HG02642 (cell line): ENCODE results near the gene TIGD7.

Experiments used
- ATAC-seq: cut with Tn5 transposase; IDR thresholded peaks from one replicate; pipeline ENCODE4 v1.9.1; 2021; ENCODE audit warnings: mild to moderate bottlenecking; ENCODE audit not compliant: unreplicated experiment, poor library complexity

The TIGD7 gene, protein sequence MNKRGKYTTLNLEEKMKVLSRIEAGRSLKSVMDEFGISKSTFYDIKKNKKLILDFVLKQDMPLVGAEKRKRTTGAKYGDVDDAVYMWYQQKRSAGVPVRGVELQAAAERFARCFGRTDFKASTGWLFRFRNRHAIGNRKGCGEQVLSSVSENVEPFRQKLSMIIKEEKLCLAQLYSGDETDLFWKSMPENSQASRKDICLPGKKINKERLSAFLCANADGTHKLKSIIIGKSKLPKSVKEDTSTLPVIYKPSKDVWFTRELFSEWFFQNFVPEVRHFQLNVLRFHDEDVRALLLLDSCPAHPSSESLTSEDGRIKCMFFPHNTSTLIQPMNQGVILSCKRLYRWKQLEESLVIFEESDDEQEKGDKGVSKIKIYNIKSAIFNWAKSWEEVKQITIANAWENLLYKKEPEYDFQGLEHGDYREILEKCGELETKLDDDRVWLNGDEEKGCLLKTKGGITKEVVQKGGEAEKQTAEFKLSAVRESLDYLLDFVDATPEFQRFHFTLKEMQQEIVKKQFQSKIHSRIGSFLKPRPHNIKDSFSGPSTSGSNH

DNA sequence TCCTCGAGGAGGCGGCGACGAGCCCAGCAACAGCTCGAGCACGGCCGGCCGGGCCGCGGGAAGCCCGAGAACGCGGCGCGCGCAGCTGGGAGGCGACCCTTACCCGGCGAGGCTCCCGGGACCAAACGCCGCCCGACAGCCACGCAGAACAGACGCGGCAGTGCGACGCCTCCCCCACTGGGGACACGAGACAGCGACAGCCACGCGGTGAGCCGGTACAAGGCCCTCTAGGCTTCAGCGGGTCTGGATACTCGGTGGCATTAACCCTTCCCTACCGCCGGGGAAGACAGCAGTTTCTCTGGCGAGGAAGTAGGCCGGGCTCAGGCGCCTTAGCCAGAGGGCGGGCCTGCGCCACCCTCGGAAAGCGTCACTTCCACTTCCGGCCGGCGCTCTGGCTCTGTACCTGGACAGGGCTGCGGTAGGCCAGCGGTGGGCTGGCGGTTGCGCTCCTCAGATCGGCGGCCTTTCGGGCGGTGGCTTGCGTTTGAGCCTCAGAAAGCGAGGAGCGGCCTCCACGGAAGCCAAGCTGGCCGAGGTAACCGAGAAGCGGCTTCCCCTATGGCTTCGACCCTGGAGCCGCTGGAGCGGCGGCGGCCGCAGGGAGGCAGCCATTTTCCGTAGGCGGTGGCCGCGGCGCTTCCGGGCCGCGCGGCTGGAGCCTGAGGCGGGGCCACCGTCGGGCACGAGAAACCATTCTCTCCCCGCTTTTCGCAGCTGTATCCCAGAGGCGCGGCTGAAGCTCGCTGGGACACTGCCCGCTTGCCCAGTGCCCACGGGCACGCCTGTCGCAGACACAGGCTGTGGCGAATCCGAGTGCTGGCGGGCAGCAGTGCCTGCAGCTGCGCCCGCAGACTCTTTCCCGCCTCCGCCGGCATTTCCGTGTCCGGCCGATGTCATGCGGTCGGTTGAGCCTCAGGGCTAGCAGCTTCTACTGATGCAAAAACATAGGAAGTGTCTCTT is at the start of gene TIGD7, which contains the start of gene ZNF75A:
TIGD7 (minus strand) TSS at position 322 of the 960 bp plus-strand sequence. CDS start 4,816 bp downstream, outside the sequence.
ZNF75A (plus strand) TSS at position 389 of the 960 bp plus-strand sequence. CDS start 2,932 bp downstream, outside the sequence.
- peak; percentile 96 for ATAC-seq

DNA sequence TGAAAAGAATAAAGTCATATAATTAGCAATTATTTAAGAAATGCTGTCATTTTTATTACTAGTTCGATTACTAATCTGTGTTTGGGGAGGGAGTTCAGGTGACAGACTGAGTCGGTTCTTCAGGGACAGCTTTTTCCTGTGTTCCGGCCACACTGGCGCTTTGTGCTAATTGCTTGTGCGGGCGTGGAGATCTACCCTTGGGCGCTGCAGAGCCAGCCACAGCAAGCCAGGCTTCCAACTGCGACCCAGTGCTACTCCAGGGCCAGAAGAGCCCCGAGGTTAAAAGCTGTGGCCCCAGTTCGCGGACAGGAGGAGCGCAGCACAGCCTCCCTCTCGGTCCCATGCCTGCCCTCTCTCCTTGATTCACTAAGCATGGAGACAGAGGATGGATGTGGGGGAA is 43.9 kb upstream of the TIGD7 start:
- no peak for ATAC-seq

DNA sequence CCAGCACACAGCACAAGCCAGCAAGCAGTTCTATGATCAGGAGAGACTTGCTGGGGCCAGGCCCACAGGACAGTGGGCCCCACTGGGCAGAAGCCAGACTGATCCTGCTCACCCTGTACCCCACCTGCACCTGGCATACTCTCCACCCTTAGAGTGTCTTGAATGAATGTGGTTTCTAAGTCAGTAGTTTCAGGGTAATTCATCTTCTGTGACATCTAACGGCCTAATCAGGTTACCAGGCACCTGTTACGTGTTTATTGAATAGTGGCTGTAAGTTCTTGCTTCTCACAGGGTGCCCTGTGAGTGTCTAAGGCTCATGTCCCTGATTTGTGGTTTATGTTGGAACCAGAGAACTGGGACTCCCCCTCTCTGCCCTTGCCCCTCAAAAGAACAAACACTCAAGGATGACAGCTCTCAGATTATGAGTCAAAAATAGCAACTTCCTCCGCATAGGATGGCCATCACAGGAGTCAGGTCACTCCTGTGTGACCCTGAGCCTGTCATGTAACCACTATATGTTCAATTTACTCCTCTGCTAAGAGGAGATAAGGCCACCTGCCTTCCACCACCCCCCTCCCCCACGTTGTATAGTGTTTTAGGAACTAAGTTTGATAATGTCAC is 43.4 kb upstream of the TIGD7 start:
- no peak for ATAC-seq

DNA sequence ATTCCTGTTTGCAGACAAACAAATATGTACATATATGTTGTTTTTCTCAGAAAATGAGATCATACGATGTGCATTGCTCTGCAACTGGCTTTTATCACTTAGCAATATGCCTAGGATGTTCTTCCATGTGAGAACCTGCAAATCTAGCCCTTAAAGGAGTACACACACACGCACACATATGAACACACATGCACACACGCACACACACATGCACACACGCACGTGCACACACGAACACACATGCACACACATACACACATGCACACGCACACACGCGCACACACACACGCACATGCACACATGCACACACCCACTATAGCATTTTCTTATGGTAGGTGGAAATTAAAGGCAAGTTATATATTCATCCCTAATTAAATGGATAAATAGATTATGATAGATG is 42.4 kb upstream of the TIGD7 start:
- ATAC-seq, result no peak

DNA sequence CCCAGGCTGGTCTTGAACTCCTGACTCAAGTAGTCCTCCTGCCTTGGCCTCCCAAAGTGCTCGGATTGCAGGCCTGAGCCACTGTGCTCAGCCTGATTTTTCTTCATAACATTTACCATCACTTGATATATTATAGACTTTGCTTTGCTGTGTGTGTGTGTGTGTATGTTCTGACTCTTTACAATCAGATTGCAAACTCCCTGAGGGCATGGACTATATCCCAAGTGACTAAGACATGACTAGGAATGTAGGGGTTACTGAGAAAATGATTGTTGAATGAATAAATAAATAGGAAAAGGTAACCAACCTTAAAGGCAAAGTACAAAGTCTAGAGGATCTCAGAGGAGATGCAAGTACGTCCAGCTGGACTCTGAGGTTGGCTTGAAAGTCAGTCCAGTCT is 40.8 kb upstream of the TIGD7 start:
- ATAC-seq, result no peak

DNA sequence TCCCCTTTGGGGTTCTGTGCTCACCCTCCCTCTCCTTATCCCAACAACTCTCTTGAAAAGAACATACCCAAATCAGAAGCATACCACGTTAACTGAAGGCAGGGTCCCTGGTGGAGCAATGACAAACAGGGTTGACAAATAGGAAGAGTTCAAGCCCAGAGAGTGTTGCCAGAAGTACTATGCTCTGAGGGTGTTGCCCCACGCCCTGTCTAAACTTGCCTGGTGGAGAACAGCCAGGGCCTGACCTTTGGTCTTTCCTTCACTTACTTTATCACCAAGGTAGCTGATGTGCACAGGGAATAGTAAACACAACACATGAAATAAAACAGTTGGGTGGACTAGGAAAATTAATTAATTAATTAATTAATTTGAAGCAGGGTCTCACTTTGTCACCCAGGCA is 23.4 kb upstream of the TIGD7 start:
- ATAC-seq, result no peak

DNA sequence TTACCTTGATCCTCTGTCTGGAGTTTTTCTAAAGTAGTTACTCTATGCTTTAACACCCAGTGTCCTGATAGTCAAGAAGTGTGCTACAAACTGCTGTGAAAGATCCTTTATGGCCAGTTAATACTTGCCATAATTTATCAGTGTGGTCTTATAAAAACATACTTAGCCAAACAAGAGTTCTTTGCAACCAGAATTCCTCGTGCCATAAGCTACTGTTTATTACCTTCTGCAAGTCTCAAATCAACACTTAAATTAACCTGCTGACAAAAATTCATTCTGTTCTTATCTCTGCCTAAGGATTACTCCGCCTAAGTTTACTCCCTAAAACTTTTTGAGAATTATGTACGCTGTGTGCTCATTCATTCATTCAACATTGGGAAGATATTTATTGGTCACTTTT is 22.9 kb upstream of the TIGD7 start:
- no peak for ATAC-seq

DNA sequence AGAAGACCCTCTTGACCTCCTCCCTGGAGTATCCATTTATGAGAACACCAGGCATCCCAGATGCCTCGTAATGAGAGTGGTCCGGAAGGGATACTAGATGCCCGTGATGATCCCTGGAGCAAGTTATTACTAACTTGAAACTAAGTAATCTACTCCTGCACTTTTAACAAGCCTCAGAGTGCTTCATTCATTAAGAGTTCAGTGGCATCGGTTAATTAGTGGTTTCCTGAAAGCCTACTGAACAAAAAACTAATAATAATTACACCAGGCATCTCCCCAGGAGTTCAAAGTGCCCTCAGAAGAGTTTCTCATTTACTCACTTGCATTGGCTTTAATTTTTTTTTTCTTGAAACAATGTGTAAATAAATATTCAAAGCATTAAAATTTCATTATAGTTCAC is 22.3 kb upstream of the TIGD7 start:
- no peak for ATAC-seq

DNA sequence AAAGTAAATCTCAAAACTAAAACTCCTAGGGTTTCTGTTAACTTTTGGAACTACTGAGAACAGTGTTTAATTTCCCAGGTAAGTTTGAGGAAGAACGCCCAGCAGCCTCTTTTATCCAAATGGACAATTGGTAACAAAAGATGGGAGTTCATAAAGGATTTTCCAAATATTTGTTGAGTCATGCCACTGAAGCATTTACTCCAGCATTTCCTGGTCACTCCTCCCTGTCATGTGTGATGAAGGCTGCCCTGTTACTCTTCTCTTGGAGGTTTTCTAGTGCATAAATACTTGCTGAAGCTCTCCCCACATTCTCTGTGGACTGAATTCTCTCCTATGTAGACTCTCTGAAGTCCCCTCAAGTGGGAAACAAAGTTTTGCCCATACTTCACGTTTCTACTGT is 16.6 kb upstream of the TIGD7 start:
- no peak for ATAC-seq

DNA sequence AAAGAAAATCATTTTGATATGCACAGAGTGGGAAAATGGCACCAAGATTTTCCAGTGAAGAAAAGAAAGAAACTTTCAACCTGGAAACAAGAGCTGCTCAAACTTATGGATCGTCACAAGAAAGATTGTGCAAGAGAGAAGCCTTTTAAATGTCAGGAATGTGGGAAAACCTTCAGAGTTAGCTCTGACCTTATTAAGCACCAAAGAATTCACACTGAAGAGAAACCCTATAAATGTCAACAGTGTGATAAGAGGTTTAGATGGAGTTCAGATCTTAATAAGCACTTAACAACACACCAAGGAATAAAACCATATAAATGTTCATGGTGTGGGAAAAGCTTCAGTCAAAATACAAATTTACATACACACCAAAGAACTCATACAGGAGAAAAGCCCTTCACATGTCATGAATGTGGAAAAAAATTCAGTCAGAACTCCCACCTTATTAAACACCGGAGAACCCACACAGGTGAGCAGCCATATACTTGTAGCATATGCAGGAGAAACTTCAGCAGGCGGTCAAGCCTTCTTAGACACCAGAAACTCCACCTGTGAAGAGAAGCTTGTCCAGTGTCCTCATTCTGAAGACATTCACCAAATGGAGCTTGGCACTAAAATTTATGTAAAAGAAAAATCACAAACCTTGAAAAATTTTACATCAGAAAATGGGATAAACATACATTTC is 12.2 kb upstream of the TIGD7 start:
- no peak for ATAC-seq

DNA sequence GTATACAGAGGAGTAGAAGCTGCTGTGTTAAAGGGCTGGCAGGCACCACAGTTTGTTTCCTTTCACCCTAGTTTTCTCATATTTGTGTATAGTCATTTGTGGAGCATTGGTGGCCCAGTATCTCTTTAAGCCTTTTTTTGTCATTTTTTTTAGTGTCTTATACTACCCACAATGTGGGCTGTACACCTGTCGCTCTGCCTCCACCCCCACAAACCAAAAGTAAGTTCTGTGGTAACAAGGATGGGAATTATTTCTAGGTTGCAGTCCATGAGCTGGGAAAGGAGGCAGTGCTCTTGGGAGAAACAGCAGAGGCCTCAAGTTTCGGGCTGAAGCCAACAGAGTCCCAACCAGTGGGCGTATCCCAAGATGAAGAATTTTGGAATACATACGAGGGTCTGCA is 6.3 kb upstream of the TIGD7 start:
- no peak for ATAC-seq

DNA sequence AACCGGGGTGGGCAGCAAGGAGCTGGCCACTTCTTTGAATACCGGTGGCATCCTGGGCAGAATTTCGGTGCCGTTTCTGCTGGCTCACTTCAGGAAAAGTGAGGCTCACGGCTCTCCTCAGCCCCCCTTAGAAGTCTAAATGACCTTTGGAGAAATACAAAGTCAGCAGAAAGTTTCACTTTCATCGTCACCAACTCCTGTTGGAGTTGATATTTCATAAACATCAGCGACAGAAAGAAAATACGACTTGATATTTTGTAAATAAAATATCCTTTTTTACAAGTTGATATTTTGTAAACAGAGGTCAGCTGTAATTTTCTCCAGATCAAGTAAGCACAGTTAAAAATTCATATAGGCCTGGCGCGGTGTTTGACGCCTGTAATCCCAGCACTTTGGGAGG is 848 bp upstream of the TIGD7 start:
- no peak for ATAC-seq

DNA sequence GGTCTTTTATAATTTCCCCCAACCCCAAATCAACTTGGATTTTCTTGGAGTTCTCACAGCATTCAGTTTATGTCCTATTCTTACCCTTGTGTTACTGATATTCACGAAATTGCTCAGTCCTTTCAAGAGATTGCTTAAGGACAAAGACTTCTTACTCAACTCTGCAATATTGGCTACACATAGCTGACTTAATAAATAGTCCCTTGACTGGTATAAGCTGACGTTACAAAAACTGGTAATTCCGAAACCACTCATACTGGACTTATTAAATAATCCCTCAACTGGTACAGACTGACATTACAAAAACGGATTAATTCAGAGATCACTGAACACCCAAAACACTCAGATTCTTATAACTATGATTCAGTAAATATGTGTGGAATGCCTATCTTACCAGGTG is 860 bp downstream of the TIGD7 start:
- no peak for ATAC-seq

DNA sequence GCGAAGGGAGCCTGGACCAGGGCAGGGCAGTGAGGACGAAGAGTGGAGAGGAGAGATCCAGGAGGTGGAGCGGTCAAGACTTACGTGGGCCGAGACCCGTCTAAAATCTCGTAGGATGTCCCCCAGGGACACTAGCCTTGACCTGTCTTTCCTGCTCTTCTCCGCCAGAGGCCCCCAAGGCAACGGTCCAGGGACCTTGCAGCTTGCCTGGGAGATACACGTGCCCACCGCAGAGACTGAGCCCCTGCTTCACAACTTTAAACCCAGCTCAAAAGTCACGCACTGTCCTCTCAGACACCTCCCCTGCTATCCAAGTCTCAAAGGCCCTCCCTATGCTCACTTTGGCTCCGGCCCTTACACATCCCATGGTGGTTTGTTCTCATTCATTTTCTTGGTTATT is 9.4 kb downstream of the TIGD7 start:
- no peak for ATAC-seq

DNA sequence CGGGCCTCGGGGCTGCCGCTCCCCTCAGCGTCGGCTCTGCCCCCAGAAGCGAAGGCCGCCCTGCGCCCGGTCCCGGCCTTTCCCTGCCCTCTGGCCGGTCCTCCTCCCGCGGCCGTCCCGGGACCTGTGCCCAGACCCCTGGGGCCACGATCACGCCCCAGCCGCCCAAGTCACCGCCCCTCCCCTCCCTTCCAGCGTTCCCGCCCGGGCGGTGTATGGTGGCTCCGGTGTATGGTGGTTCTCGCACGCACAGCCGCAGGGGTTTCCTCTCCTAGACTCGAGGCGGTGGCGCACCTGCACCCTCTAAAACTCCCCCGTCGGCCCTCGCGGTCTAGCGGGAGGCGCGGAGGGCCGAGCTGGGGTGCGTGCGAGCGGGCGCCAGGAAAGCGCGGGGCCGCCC is 10.0 kb downstream of the TIGD7 start:
- ATAC-seq, result no peak

DNA sequence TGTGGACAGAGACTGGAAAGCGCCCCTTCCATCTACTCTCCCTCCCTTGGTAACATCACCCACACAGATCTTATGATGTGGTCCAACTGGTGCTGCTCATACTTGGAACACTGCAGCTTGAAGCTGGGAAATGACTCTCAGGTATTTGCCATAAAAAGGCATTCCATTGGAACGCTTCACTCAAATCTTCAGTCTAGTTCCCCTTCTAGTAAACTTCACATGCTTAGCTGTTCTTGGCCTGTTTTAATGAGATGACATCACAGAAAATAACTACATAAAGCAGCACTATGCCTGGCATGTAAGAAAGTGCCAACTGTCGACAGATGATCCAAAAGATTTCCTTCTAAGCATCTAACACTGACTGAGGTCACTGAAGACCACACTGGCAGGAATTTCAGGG is 12.6 kb downstream of the TIGD7 start:
- ATAC-seq, result no peak

DNA sequence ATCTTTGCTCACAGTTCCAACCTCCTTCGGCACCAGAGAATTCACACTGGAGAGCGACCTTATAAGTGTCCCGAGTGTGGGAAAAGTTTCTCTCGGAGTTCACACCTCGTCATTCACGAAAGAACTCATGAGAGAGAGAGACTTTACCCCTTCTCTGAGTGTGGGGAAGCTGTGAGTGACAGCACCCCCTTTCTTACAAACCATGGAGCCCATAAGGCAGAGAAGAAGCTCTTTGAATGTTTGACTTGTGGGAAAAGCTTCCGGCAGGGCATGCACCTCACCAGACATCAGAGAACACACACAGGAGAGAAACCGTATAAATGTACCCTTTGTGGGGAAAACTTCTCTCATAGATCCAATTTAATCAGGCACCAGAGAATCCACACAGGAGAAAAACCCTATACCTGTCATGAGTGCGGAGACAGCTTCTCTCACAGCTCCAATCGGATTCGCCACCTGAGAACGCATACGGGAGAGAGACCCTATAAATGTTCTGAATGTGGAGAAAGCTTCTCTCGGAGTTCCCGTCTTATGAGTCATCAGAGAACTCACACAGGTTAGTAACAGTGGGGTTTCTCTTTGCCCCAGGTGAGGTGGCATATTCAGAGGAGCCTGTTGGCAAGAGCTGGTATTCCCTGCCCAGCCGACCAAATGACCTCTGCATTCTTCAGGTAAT is 15.1 kb downstream of the TIGD7 start:
- ATAC-seq, result no peak

DNA sequence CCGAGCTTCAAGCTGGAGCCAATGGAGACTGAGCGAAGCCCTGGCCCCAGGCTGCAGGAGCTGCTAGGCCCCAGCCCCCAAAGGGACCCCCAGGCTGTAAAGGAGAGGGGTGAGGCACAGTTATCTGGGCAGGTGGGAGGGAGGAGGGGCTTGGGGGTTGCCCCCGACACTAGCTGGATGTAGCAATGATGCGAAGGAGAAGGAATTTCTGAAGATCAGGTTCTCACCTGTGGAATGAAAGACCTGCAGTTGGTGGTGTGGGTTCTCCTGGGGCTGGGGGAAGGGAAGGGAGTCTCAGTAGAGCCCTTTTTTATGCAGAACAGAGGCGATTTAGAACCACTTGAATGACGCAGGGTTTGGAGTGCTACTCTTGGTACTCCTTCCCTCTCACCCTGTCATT is 20.1 kb downstream of the TIGD7 start:
- ATAC-seq, result no peak
